GM18498 (cell line): ENCODE measurements around the gene CEP170B.
"Not testable (repeated sequence)": the region's sequence is repeated elsewhere in the genome, so short reads cannot be mapped to it uniquely, and the experiment has no call there.

ENCODE experiments used
- ATAC-seq: cut with Tn5 transposase; IDR thresholded peaks from one replicate; pipeline ENCODE4 v1.9.1; 2021; ENCODE audit warnings: mild to moderate bottlenecking, moderate library complexity; ENCODE audit not compliant: unreplicated experiment

CEP170B gene

GRCh38 chr14:104941508-104942365 lies 76.7 kb downstream of the CEP170B start:
- ATAC-seq, result no peak

GRCh38 chr14:104942586-104942985 lies 77.5 kb downstream of the CEP170B start:
- no peak for ATAC-seq

GRCh38 chr14:104943216-104944015 lies 78.3 kb downstream of the CEP170B start:
- not testable (repeated sequence) for ATAC-seq

- not testable (repeated sequence) for ATAC-seq
Observed at GRCh38 chr14:104944016-104944308, 78.9 kb downstream of the CEP170B start.

DNA sequence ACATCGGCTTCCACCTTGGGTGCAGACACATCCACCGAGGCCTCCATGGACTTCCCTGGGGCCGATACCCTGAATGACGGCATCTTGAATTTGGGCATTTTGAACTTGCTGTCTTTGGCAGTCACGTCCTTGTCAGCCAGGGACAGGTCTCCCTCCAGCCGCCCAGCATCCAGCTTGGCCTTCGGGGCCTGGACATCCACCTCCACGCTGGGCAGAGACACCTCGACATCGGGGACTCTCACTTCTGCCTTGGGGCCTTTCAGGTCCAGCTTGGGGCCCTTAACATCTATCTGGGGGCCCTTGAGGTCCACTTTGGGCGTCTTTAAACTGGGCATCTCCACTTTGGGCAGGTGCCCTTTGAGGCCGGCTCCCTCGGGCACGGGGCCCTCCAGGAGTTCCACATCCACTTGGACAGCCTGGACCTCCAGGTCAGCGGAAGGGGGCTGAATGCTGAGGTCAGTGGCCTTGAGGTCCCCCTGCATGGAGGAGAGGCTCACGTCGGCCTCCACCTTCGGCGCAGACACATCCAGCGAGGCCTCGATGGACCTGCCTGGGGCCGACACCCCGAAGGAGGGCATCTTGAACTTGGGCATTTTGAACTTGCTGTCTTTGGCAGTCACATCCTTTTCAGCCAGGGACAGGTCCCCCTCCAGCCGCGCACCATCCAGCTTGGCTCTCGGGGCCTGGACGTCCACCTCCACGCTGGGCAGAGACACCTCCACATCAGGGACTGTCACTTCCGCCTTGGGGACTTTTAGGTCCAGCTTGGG lies 79.6 kb downstream of the CEP170B start:
- ATAC-seq, result not testable (repeated sequence)

DNA sequence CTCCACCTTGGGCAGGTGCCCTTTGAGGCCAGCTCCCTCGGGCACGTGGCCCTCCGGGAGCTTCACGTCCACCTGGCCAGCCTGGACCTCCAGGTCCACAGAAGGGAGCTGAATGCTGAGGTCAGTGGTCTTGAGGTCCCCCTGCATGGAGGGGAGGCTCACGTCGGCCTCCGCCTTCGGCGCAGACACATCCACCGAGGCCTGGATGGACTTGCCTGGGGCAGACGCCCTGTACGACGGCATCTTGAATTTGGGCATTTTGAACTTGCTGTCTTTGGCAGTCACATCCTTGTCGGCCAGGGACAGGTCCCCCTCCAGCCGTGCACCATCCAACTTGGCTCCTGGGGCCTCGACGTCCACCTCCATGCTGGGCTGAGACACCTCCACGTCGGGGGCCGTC lies 80.2 kb downstream of the CEP170B start:
- ATAC-seq, result not testable (repeated sequence)
